Activated T-cell treated with anti-CD3 and anti-CD28 coated beads, Interleukin-2, amount 50 U/mL, for 4 hours (primary cell): ENCODE measurements around the gene ING1. TPM values are rescaled to one million over a fixed set of nuclear protein-coding genes. Genes with fewer than 3 reads are reported as not detected.
"Not testable (repeated sequence)": the region's sequence is repeated elsewhere in the genome, so short reads cannot be mapped to it uniquely, and the experiment has no call there.

Experiments
- ATAC-seq, 2 donors: fragments of 200-7000 bp; cut with Tn5 transposase; one replicate each; pipeline ENCODE4 v1.10.0; 2021
- DNase-seq: peaks from one replicate; pipeline ENCODE4 v3.0.0-alpha.2; 2020
- H3K27me3 Mint-ChIP-seq: one replicate; pipeline ENCODE4 v1.8.0; 2021; ENCODE audit warnings: low read depth, mixed read lengths
- H3K36me3 Mint-ChIP-seq: one replicate; pipeline ENCODE4 v1.8.0; 2022; ENCODE audit warnings: mixed read lengths; ENCODE audit not compliant: insufficient read depth
- H3K4me1 Mint-ChIP-seq: one replicate; pipeline ENCODE4 v1.8.0; 2021; ENCODE audit warnings: low read depth, mixed read lengths
- H3K4me3 Mint-ChIP-seq: one replicate; pipeline ENCODE4 v1.8.0; 2021; ENCODE audit warnings: mild to moderate bottlenecking, moderate library complexity, mixed read lengths
- H3K9me3 Mint-ChIP-seq: one replicate; pipeline ENCODE4 v1.8.0; 2021; ENCODE audit warnings: mixed read lengths
- total RNA-seq, 3 donors: library from RNA; stranded (reverse); gene quantifications; one replicate each; pipeline ENCODE4 v1.2.1, GENCODE V29; 2021

The ING1 gene
- total RNA-seq, 3 donors from 2014 or later, result 16.9 to 17.7 (median 17.5) TPM

DNA sequence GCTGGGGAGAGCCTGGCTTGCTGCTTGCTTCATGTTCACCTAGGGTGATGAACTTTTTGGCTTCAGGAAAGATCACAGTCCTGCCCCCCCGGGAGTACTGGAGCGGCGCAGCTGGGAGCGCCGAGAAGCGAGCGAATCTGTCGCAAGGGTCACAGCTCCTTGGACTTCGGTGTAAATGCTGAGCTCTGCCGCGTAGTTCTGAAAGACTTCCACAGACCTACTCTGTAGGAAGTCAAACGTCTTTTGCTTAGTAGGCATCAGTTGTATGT is 2.7 kb downstream of the ING1 start:
- DNase-seq (no peak), ATAC-seq (no peak)
- Mint-ChIP-seq H3K4me3 (peak overlapping the region; percentile 98), H3K9me3 (no peaks in the 10 kb centered on the region), H3K4me1 (peaks cover 33% of the 10 kb centered on the region), H3K36me3 (peaks cover 7% of the 10 kb centered on the region), H3K27me3 (no peaks in the 10 kb centered on the region)

DNA sequence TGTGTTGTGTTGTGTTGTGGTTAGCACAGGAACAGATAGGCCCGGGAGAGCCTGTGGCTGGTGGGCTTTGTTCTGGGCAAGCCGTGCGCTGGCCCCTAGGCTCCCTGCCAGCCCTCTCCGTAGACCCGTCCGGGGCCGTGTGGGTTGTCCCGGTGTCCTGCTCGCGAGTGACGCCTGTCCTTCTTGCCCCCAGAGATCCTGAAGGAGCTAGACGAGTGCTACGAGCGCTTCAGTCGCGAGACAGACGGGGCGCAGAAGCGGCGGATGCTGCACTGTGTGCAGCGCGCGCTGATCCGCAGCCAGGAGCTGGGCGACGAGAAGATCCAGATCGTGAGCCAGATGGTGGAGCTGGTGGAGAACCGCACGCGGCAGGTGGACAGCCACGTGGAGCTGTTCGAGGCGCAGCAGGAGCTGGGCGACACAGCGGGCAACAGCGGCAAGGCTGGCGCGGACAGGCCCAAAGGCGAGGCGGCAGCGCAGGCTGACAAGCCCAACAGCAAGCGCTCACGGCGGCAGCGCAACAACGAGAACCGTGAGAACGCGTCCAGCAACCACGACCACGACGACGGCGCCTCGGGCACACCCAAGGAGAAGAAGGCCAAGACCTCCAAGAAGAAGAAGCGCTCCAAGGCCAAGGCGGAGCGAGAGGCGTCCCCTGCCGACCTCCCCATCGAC is 5.7 kb downstream of the ING1 start:
- ATAC-seq (no peak), DNase-seq (no peak)
- H3K4me3 Mint-ChIP-seq, result no peak overlapping the region
- peaks cover 27% of the 10 kb centered on the region for H3K4me1 Mint-ChIP-seq
- peaks cover 7% of the 10 kb centered on the region for H3K36me3 Mint-ChIP-seq
- H3K27me3 Mint-ChIP-seq, result no peaks in the 10 kb centered on the region
- H3K9me3 Mint-ChIP-seq, result no peaks in the 10 kb centered on the region

DNA sequence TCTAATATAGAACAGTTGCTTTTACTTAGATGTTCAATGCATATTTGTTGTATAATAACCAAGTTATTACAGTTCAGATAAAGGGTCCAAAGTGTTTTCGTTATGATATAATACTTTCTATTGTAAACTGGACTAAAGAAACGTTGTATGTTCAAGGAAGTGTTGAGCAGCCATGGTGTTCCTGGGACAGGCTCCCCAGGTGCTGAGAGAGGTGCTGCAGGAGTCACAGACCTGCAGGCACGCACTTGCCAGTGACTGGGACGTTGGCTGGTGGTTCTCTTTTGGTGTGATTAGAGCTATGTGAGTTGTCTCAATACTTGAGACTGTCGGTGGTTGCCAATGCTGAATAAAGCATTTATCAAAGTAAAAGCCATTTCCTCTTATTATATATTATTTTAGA is 9.5 kb downstream of the ING1 start:
- H3K36me3 Mint-ChIP-seq, result peaks cover 7% of the 10 kb centered on the region
- no peaks in the 10 kb centered on the region for H3K27me3 Mint-ChIP-seq
- no peak for DNase-seq
- peaks cover 30% of the 10 kb centered on the region for H3K4me1 Mint-ChIP-seq
- H3K9me3 Mint-ChIP-seq, result no peaks in the 10 kb centered on the region
- ATAC-seq, result no peak
- no peak overlapping the region for H3K4me3 Mint-ChIP-seq

DNA sequence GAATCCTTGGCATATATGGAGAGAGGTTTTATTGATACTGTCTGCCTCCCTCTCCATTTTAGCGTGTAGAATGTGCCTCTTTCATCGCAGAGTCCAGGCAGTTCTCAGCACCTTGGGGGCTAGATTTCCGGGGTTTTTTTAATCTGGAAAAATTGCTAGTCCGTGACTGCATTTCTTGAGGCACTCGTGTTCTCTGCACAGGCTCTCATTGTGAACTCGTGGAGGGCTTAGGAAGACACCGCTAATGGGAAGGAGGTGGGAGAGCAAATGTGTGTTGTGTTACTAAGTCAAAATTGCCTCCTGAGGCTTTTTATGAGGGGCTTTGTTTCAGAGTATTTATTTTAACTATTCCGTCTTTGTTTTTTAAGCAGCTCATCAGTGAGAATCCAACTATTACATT is 10.1 kb downstream of the ING1 start:
- no peak for ATAC-seq
- Mint-ChIP-seq H3K36me3 (peaks cover 7% of the 10 kb centered on the region), H3K9me3 (no peaks in the 10 kb centered on the region), H3K4me1 (peaks cover 30% of the 10 kb centered on the region), H3K27me3 (no peaks in the 10 kb centered on the region), H3K4me3 (no peak overlapping the region)
- DNase-seq, result no peak

DNA sequence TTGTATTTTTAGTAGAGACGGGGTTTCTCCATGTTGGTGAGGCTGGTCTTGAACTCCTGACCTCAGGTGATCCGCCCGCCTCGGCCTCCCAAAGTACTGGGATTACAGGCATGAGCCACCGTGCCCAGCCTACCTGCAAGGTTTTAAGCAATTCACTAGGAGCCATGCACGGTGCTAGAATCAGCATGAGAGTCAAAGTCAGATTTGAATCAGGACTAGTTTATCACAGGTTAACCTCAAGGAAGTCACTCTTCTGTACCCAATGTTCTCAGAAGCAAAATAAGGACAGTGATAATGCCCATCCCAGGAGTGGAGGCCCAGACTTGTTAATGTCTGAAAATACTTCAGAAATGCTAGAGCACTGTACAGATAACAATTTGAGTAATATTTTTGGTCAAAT is 12.7 kb downstream of the ING1 start:
- not testable (repeated sequence) for DNase-seq, H3K9me3 Mint-ChIP-seq, H3K4me3 Mint-ChIP-seq, H3K36me3 Mint-ChIP-seq, H3K27me3 Mint-ChIP-seq
- peak; percentile 51 to 53 for ATAC-seq
- peaks cover 24% of the 10 kb centered on the region for H3K4me1 Mint-ChIP-seq

DNA sequence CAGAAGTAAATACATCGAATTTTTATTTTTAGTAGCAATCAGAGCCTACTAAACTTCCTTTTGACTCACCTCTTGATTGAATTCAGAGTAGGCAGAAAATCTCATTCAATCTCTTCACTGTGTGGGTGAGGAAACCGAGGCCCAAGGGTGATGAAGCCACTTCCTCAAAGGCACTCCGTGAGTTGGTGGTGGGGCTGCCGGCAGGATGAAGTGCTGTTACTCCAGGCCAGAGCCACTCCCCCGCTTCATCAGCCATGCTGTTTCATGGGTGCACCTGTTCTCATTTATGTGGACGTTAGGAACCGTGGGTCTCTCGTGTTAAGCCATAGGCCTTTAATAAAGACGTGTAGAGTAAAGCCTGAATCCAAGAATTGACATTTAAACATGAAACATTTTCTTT is 13.2 kb downstream of the ING1 start:
- ATAC-seq (peak; percentile 92 to 97), DNase-seq (peak; percentile 47)
- peak overlapping the region; percentile 31 for H3K4me3 Mint-ChIP-seq
- H3K36me3 Mint-ChIP-seq, result no peaks in the 10 kb centered on the region
- H3K4me1 Mint-ChIP-seq, result peaks cover 24% of the 10 kb centered on the region
- no peaks in the 10 kb centered on the region for H3K9me3 Mint-ChIP-seq
- H3K27me3 Mint-ChIP-seq, result no peaks in the 10 kb centered on the region

DNA sequence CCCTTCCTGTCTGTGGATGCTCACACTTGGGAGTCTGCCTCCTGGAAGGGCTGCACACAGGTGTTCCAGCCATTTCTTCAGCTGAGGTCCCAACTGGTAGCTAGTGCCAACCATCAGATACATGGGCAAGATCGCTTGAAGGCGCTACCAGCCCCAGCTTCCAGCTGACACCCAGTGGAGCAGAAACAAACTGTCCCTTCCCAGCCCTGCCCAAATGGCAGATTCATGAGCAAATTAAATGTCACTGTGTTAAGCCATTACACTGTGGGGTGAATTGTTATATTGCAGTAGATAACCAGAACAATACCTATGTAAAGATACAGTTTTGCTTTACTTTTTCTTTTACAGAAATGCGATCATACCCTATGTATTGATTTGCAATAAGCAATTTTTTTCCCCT is 17.6 kb downstream of the ING1 start:
- DNase-seq, result no peak
- H3K4me1 Mint-ChIP-seq, result peaks cover 16% of the 10 kb centered on the region
- ATAC-seq, result no peak
- H3K27me3 Mint-ChIP-seq, result no peaks in the 10 kb centered on the region
- H3K36me3 Mint-ChIP-seq, result no peaks in the 10 kb centered on the region
- H3K4me3 Mint-ChIP-seq, result no peak overlapping the region
- H3K9me3 Mint-ChIP-seq, result no peaks in the 10 kb centered on the region

DNA sequence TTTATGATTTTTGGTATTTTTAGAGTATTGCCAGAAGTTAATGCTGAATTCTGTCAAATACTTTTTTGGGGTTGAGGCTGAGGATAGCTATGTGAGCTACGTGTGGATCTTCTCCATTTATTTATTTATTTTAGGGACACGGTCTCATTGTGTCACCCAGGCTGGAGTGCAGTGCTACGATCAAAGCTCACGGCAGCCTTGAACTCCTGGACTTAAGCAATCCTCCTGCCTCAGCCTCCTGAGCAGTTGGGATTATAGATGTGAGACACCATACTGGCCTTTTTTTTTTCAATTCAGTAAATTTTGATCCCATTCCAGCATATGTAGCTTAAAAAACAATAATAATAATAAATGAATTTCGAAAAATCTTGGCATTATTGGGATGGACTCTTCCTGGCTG is 21.1 kb downstream of the ING1 start:
- Mint-ChIP-seq H3K4me3 (no peak overlapping the region), H3K4me1 (no peaks in the 10 kb centered on the region), H3K9me3 (no peaks in the 10 kb centered on the region), H3K36me3 (no peaks in the 10 kb centered on the region), H3K27me3 (no peaks in the 10 kb centered on the region)
- DNase-seq (no peak), ATAC-seq (no peak)

DNA sequence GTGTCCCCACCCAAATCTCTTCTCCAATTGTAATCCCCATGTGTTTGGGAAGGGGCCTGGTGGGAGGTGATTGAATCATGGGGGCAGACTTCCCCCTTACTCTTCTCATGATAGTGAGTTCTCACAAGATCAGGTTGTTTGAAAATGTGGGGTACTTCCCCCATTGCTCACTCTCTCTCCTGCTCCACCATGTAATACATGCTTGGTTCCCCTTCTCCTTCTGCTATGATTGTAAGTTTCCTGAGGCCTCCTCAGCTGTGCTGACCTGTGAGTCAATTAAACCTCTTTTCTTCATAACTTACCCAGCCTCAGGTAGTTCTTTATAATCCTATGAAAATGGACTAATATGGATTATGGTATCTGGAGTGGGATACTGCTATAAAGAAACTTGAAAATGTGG is 24.1 kb downstream of the ING1 start:
- Mint-ChIP-seq H3K9me3 (no peaks in the 10 kb centered on the region), H3K4me3 (no peak overlapping the region), H3K4me1 (no peaks in the 10 kb centered on the region), H3K27me3 (no peaks in the 10 kb centered on the region), H3K36me3 (peaks cover 2% of the 10 kb centered on the region)
- ATAC-seq (no peak), DNase-seq (no peak)

DNA sequence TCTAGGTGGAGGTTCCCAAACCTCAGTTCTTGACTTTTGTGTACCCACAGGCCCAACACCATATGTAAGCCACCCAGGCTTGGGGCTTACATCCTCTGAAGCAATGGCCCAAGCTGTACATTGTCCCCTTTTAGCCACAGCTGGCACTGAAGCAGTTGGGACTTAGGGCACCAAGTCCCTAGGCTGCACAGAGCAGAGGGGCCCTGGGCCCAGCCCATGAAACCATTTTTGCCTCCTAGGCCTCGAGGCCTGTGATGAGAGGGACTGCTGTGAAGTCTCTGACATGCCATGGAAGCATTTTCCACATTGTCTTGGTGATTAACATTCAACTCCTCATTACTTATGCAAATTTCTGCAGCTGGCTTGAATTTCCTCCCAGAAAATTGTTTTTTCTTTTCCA is 30.2 kb downstream of the ING1 start:
- Mint-ChIP-seq H3K4me3 (no peak overlapping the region), H3K27me3 (no peaks in the 10 kb centered on the region), H3K9me3 (peaks cover 7% of the 10 kb centered on the region), H3K36me3 (peaks cover 8% of the 10 kb centered on the region), H3K4me1 (no peaks in the 10 kb centered on the region)
- ATAC-seq (no peak), DNase-seq (no peak)

DNA sequence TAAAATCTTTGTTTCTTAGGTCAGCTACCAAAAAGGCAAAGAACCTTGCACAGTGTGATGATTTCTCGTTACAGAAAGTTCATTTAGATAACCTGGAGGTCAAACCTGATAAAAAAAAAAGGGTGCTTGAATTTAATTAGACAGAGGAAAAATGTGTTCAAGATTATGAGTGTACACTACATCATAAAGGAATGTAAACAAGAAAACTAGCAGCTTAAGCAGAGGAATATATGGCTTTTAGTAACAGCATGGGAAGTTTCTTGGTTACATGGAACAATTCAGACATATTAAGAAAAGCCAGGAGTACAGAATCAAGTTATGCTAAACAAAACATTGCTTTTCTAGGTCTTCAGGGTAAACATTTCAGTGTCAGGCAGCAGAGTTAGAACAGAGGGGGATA is 32.9 kb downstream of the ING1 start:
- H3K9me3 Mint-ChIP-seq, result peaks cover 7% of the 10 kb centered on the region
- ATAC-seq (no peak), DNase-seq (no peak)
- H3K4me3 Mint-ChIP-seq, result no peak overlapping the region
- no peaks in the 10 kb centered on the region for H3K27me3 Mint-ChIP-seq
- H3K4me1 Mint-ChIP-seq, result no peaks in the 10 kb centered on the region
- H3K36me3 Mint-ChIP-seq, result peaks cover 9% of the 10 kb centered on the region

DNA sequence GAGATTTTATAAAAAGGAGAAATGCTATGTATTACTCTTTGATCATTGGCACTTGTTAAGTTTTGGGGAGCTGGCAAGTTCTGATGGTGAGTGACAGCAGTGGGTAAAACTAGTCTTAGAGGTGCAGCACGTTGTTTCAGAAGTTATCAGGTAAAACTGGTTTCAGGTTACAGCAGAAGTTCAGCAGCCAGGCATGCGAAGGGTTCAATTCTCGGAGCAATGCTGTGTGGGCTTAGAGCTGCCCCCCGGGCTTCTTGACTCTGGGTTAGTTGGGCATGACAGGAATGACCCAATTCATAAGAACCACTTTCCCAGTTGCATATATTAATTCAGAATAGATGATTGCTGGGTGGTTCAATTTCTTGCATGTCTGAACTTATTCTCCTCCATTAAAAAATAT is 34.8 kb downstream of the ING1 start:
- Mint-ChIP-seq H3K9me3 (peaks cover 7% of the 10 kb centered on the region), H3K36me3 (peaks cover 9% of the 10 kb centered on the region), H3K4me3 (no peak overlapping the region), H3K27me3 (no peaks in the 10 kb centered on the region), H3K4me1 (no peaks in the 10 kb centered on the region)
- DNase-seq (no peak), ATAC-seq (no peak)

DNA sequence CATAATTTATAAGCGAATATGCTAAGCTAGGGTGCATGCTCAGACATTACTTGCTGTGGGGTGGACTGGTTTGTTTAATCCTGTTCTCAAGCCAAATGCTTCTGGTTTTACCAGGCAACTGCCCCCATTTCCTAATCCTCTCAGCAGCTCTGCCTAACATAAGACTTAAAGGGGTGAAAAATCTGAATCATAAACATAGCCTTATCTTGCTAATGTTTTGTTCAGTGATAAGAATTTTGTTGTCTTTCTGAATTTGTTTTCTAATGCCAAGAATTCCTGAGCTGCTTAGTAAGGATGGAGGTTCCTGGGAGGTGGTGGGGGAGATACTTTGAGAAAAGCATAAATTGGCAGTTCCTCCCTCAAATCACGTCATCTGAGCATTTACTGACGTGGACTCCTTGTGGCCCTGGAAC is 42.7 kb downstream of the ING1 start:
- DNase-seq (no peak), ATAC-seq (no peak)
- Mint-ChIP-seq H3K36me3 (no peaks in the 10 kb centered on the region), H3K4me1 (no peaks in the 10 kb centered on the region), H3K4me3 (no peak overlapping the region), H3K9me3 (no peaks in the 10 kb centered on the region), H3K27me3 (peaks cover 10% of the 10 kb centered on the region)

DNA sequence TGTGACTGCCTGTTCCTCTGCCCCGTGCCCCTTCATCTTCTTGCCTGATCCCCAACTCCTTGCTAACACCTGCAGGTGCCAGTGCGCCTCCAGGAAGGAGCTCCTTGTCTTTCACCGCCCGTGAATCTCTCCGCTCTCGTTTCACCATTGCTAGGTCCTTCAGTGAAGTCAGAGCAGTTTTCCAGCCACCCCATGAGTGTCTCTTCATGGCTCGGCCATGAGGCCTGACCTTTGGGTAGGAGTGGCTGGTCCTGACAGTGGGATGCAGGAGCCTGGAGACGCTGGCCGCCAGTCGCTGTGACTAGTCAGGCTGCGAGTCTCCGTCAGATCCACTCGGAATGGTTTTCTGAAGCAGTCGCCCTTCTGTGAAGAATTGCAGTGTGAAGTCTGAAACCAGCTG is 43.8 kb downstream of the ING1 start:
- DNase-seq (no peak), ATAC-seq (no peak)
- H3K9me3 Mint-ChIP-seq, result no peaks in the 10 kb centered on the region
- H3K36me3 Mint-ChIP-seq, result no peaks in the 10 kb centered on the region
- no peaks in the 10 kb centered on the region for H3K4me1 Mint-ChIP-seq
- no peak overlapping the region for H3K4me3 Mint-ChIP-seq
- peaks cover 10% of the 10 kb centered on the region for H3K27me3 Mint-ChIP-seq

DNA sequence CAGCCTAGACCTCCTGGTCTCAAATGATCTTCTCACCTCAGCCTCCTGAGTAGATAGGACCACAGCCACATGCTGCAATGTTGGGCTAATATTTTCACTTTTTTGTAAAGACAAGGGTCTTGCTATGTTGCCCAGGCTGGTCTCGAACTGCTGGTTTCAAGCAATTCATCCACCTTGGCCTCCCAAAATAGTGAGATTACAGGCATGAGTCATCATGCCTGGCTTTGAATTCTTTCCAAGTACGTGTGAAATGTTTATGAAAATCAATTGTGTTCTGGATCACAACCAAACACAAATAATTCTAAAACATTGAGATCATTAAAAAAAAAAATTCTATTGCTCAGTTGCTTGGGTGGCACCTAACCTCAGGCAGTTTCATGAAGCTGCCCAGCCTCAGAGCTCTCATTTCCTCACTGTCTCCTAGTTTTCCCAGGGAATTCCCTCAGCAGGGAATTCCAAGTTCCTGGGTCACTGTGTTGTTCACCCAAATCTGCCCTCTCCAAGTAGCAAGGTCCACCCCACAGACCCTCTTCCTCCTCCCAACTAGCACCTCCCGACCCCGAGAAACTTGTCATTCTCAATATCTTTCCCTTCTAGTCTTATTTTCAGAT is 44.8 kb downstream of the ING1 start:
- H3K4me3 Mint-ChIP-seq, result no peak overlapping the region

More for the DNA sequence above, 44.8 kb downstream of the ING1 start:
- Mint-ChIP-seq H3K4me1 (no peaks in the 10 kb centered on the region), H3K36me3 (no peaks in the 10 kb centered on the region), H3K27me3 (peaks cover 10% of the 10 kb centered on the region), H3K9me3 (peaks cover 4% of the 10 kb centered on the region)
- DNase-seq (no peak), ATAC-seq (no peak)
